Activated CD8-positive, alpha-beta memory T cell treated with anti-CD3 and anti-CD28 coated beads for 4 hours (primary cell): ENCODE measurements around the gene CELA3B.
"Not testable (repeated sequence)": the region's sequence is repeated elsewhere in the genome, so short reads cannot be mapped to it uniquely, and the experiment has no call there.

Source experiments
- DNase-seq, 2 donors: peaks; one replicate each; pipeline ENCODE4 v3.0.0-alpha.2; 2020; ENCODE audit warnings: low read depth in 2 of 2

Gene CELA3B

GRCh38 chr1:21976703-21977239 is at the start of gene CELA3B:
Gene CELA3B (plus strand): TSS chr1:21977022. CDS start chr1:21977040, 18 bp downstream.
- DNase-seq: not testable (repeated sequence)

GRCh38 chr1:21927533-21928237 is 49.1 kb upstream of the CELA3B start:
- DNase-seq: no peak

GRCh38 chr1:21930080-21930571 is 46.7 kb upstream of the CELA3B start:
- DNase-seq: no peak

GRCh38 chr1:21930629-21931170 is 46.1 kb upstream of the CELA3B start:
- DNase-seq: no peak

GRCh38 chr1:21931171-21932093 is 45.4 kb upstream of the CELA3B start:
- DNase-seq: no peak

GRCh38 chr1:21932127-21932526 is 44.7 kb upstream of the CELA3B start:
- DNase-seq: no peak

GRCh38 chr1:21933397-21934248 is 43.2 kb upstream of the CELA3B start:
- DNase-seq: no peak

GRCh38 chr1:21935393-21935804 is 41.4 kb upstream of the CELA3B start:
- DNase-seq: no peak

- no peak for DNase-seq
Measured at GRCh38 chr1:21935891-21936365, 40.9 kb upstream of the CELA3B start.

- no peak for DNase-seq
Measured at GRCh38 chr1:21936366-21937031, 40.3 kb upstream of the CELA3B start.

- DNase-seq: no peak
Measured at GRCh38 chr1:21937034-21937371, 39.8 kb upstream of the CELA3B start, which contains the start of gene HSPG2. Gene HSPG2 (minus strand): TSS chr1:21937310. CDS start chr1:21937217, 93 bp downstream.

GRCh38 chr1:21937372-21938121 is 39.3 kb upstream of the CELA3B start:
- peak; percentile 14 to 20 for DNase-seq

- DNase-seq: no peak
Measured at GRCh38 chr1:21938732-21939538, 37.9 kb upstream of the CELA3B start.

- DNase-seq: no peak
Measured at GRCh38 chr1:21939650-21940374, 37.0 kb upstream of the CELA3B start.

GRCh38 chr1:21940492-21940891 is 36.3 kb upstream of the CELA3B start:
- no peak for DNase-seq

- DNase-seq: no peak
Measured at GRCh38 chr1:21941370-21941769, 35.5 kb upstream of the CELA3B start.

- no peak for DNase-seq
Measured at GRCh38 chr1:21942464-21942863, 34.4 kb upstream of the CELA3B start.
